ENCODE data around the gene U2AF2. TPM values are rescaled to one million over a fixed set of nuclear protein-coding genes. Genes with fewer than 3 reads are reported as not detected.

Gene U2AF2
- polyA plus RNA-seq, 1 donor from 2014 or later: 129 TPM

DNA sequence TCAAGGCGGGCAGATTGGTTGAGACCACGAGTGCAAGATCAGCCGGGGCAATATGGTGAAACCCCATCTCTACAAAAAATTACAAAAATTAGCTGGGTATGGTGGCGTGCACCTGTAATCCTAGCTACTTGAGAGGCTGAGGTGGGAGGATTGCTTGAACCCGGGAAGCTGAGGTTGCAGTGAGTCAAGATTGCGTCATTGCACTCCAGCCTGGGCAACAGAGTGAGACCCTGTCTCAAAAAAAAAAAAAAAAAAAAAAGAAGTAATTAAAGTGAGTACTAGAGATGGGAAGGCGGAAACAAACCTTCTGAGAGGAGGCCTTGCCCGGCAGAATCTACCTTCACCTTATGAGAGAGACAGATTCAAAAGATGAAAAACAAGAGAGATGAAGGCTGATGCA, 68.7 kb downstream of the U2AF2 start:
- no peak overlapping the region for H3K27ac ChIP-seq (ENCODE audit: low read length)
- H3K36me3 ChIP-seq (ENCODE audit: insufficient read depth, low read length): no peaks in the 10 kb centered on the region
- no peaks in the 10 kb centered on the region for H4K20me1 ChIP-seq (ENCODE audit: insufficient read depth)
- no peak overlapping the region for H3K4me3 ChIP-seq (ENCODE audit: low read length)
- TF ChIP-seq EP300 (conservative IDR thresholded peaks at IDR 0.05; ENCODE audit: poor library complexity, severe bottlenecking): no peak
- no peak for TF ChIP-seq SMC3 (conservative IDR thresholded peaks at IDR 0.05; ENCODE audit: poor library complexity)
- TF ChIP-seq TAF1 (IDR thresholded peaks at IDR 0.05; ENCODE audit: low read depth): no peak
- no peak for TF ChIP-seq REST (IDR thresholded peaks at IDR 0.05; ENCODE audit: borderline replicate concordance)
- TF ChIP-seq POLR2AphosphoS5 (IDR thresholded peaks at IDR 0.05): no peak
- no peak for TF ChIP-seq MXI1 (conservative IDR thresholded peaks at IDR 0.05; ENCODE audit: poor library complexity, severe bottlenecking)
- TF ChIP-seq RAD21 (conservative IDR thresholded peaks at IDR 0.05): no peak
- TF ChIP-seq CTCF (IDR thresholded peaks at IDR 0.05; ENCODE audit: poor library complexity, severe bottlenecking): no peak
- no peak for TF ChIP-seq EZH2 (IDR thresholded peaks at IDR 0.05; ENCODE audit: borderline replicate concordance, insufficient read depth, low read length, poor library complexity, severe bottlenecking)
- no peak overlapping the region for H3K4me2 ChIP-seq (ENCODE audit: low read length)
- H3K9ac ChIP-seq (ENCODE audit: low read length): no peak overlapping the region
- H3K9me2 ChIP-seq (ENCODE audit: insufficient read depth, low read length): no peaks in the 10 kb centered on the region
- H3F3A ChIP-seq (ENCODE audit: insufficient read depth, low read length, poor library complexity, severe bottlenecking): no peaks in the 10 kb centered on the region
- H3K79me2 ChIP-seq (replicated peaks; ENCODE audit: insufficient read depth, low read length): no peaks in the 10 kb centered on the region
- H3K9me3 ChIP-seq (ENCODE audit: low read length): no peaks in the 10 kb centered on the region
- no peaks in the 10 kb centered on the region for H3K27me3 ChIP-seq (ENCODE audit: insufficient read depth, low read depth, low read length)
- no peak overlapping the region for H2AFZ ChIP-seq (ENCODE audit: low read depth, low read length)

Small RNA genes lying within 50 kb of the gene (small RNA-seq; reads per million reads assigned to genes)
- 0 reads per million in 3 experiments for gene AC010525.2

Other genes starting within 250 kb of the U2AF2 start
- gene UBE2S, start 247.2 kb upstream of the U2AF2 start, polyA plus RNA-seq: 119 and 188 TPM in 2 replicates
- 4.5 and 7.1 TPM in 2 replicates for gene SHISA7, start 211.7 kb upstream of the U2AF2 start, polyA plus RNA-seq
- 47.7 and 48.1 TPM in 2 replicates for gene ISOC2, start 193.4 kb upstream of the U2AF2 start, polyA plus RNA-seq
- gene C19orf85, start 190.3 kb upstream of the U2AF2 start, polyA plus RNA-seq: 0.19 and 3.0 TPM in 2 replicates
- 0.37 and 0.68 TPM in 2 replicates for gene ZNF628, start 178.4 kb upstream of the U2AF2 start, polyA plus RNA-seq
- 129 and 145 TPM in 2 replicates for gene NAT14, start 169.8 kb upstream of the U2AF2 start, polyA plus RNA-seq
- 0.45 and 1.4 TPM in 2 replicates for gene SSC5D, start 166.6 kb upstream of the U2AF2 start, polyA plus RNA-seq
- gene SBK2, start 117.9 kb upstream of the U2AF2 start, polyA plus RNA-seq: not detected in 2 replicates
- not detected in 2 replicates for gene SBK3, start 109.5 kb upstream of the U2AF2 start, polyA plus RNA-seq
- 7.4 and 10.8 TPM in 2 replicates for gene ZNF579, start 74.2 kb upstream of the U2AF2 start, polyA plus RNA-seq
- 5.1 and 7.4 TPM in 2 replicates for gene FIZ1, start 55.5 kb upstream of the U2AF2 start, polyA plus RNA-seq
- gene ZNF524, start 54.7 kb upstream of the U2AF2 start, polyA plus RNA-seq: 3.2 and 3.9 TPM in 2 replicates
- 1.7 and 2.1 TPM in 2 replicates for gene ZNF865, start 49.4 kb upstream of the U2AF2 start, polyA plus RNA-seq
- gene ZNF784, start 30.5 kb upstream of the U2AF2 start, polyA plus RNA-seq: 10.3 and 10.7 TPM in 2 replicates
- gene ZNF580, start 14.0 kb upstream of the U2AF2 start, polyA plus RNA-seq: 11.7 and 17.3 TPM in 2 replicates
- 14.8 and 15.3 TPM in 2 replicates for gene ZNF581, start 11.4 kb upstream of the U2AF2 start, polyA plus RNA-seq
- gene CCDC106, start 6.8 kb upstream of the U2AF2 start, polyA plus RNA-seq: 33.8 and 40.7 TPM in 2 replicates
- gene EPN1, start 20.2 kb downstream of the U2AF2 start, polyA plus RNA-seq: 21.0 and 23.6 TPM in 2 replicates
- gene NLRP9, start 83.4 kb downstream of the U2AF2 start, polyA plus RNA-seq: not detected in 2 replicates
- gene RFPL4A, start 104.1 kb downstream of the U2AF2 start, polyA plus RNA-seq: not detected in 2 replicates
- gene RFPL4AL1, start 114.1 kb downstream of the U2AF2 start, polyA plus RNA-seq: not detected in 2 replicates
- not detected in 2 replicates for gene NLRP11, start 177.0 kb downstream of the U2AF2 start, polyA plus RNA-seq
- not detected in 2 replicates for gene NLRP4, start 181.5 kb downstream of the U2AF2 start, polyA plus RNA-seq

Measured in neural cell (in vitro differentiated cells).